GM21737 (cell line): ENCODE data around the gene OASL.
"Not testable (repeated sequence)": the region's sequence is repeated elsewhere in the genome, so short reads cannot be mapped to it uniquely, and the experiment has no call there.

ENCODE experiments used
- ATAC-seq: cut with Tn5 transposase; IDR thresholded peaks from one replicate; pipeline ENCODE4 v1.9.1; 2021; ENCODE audit warnings: mild to moderate bottlenecking, moderate library complexity; ENCODE audit not compliant: unreplicated experiment

Gene OASL

GRCh38 chr12:121038861-121039668, at the start of gene OASL:
Gene OASL (minus strand): TSS chr12:121039246. CDS start chr12:121038971, 275 bp downstream.
- ATAC-seq = peak; percentile 58

GRCh38 chr12:121088195-121088585, 49.1 kb upstream of the OASL start:
- no peak for ATAC-seq

- no peak for ATAC-seq
Measured at GRCh38 chr12:121087467-121088194, 48.6 kb upstream of the OASL start.

- no peak for ATAC-seq
Measured at GRCh38 chr12:121086781-121087295, 47.8 kb upstream of the OASL start.

- ATAC-seq = no peak
Measured at GRCh38 chr12:121085506-121086353, 46.7 kb upstream of the OASL start.

GRCh38 chr12:121085069-121085468, 46.0 kb upstream of the OASL start:
- no peak for ATAC-seq

- no peak for ATAC-seq
Measured at GRCh38 chr12:121084229-121084628, 45.2 kb upstream of the OASL start.

- ATAC-seq = no peak
Measured at GRCh38 chr12:121080909-121081308, 41.9 kb upstream of the OASL start.

GRCh38 chr12:121079736-121080272, 40.8 kb upstream of the OASL start:
- ATAC-seq = no peak

GRCh38 chr12:121077440-121077839, 38.4 kb upstream of the OASL start:
- ATAC-seq = not testable (repeated sequence)

GRCh38 chr12:121075911-121076310, 36.9 kb upstream of the OASL start:
- not testable (repeated sequence) for ATAC-seq

- ATAC-seq = no peak
Measured at GRCh38 chr12:121072147-121072546, 33.1 kb upstream of the OASL start.

GRCh38 chr12:121069206-121069605, 30.2 kb upstream of the OASL start:
- ATAC-seq = no peak

GRCh38 chr12:121065345-121065744, 26.3 kb upstream of the OASL start:
- ATAC-seq = no peak

- ATAC-seq = not testable (repeated sequence)
Measured at GRCh38 chr12:121064586-121064985, 25.5 kb upstream of the OASL start.

GRCh38 chr12:121064116-121064515, 25.1 kb upstream of the OASL start:
- ATAC-seq = no peak

- ATAC-seq = no peak
Measured at GRCh38 chr12:121062391-121063045, 23.5 kb upstream of the OASL start.

- no peak for ATAC-seq
Measured at GRCh38 chr12:121061831-121062230, 22.8 kb upstream of the OASL start.

- ATAC-seq = peak; percentile 92
Measured at GRCh38 chr12:121060149-121061001, 21.3 kb upstream of the OASL start.
